Measurements from ENCODE around the gene ATP5PO.
A peak's percentile ranks its signal among the peaks of the same experiment; 100 is the strongest.

The ATP5PO gene

DNA sequence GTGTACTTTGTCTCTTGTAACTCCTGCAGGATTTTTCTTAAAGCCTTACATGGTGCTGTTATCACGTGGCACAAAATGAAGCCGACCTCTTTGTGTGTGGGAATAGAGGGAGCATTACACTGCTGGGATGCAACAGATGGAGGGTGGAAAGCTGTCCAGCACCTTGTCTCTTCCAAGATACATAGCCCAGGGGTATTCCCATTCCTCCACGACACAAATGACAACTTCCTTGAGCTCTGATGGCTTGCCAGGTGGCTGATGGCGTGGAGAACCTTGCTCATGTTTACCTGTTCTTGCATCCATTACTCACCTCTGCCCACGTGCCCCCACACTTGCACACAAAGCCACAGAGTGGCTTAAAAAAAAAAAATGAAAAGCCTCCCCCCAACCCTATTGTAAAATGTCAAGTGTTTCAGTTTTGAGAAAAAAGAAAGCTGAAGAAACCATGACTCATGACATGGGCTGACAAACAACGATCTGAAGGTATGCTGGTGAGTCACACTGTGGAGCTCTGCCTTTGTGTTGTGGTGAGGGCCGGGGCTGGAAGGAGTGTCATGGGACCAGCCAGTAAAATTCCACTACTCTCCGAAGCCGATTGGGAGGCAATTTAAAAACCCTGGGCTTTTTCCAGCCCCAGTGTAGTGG, 32.0 kb upstream of the ATP5PO start:
- DNase-seq = peak; percentile 90
- H3K79me2 ChIP-seq (ENCODE audit: low read length) = no peaks in the 10 kb centered on the region
- no peaks in the 10 kb centered on the region for H3K9me3 ChIP-seq (replicated peaks; ENCODE audit: insufficient read depth, low read length)
- no peak for TF ChIP-seq EZH2 (optimal IDR thresholded peaks at IDR 0.05; ENCODE audit: low read depth, low read length)
- TF ChIP-seq, protein P1, sequence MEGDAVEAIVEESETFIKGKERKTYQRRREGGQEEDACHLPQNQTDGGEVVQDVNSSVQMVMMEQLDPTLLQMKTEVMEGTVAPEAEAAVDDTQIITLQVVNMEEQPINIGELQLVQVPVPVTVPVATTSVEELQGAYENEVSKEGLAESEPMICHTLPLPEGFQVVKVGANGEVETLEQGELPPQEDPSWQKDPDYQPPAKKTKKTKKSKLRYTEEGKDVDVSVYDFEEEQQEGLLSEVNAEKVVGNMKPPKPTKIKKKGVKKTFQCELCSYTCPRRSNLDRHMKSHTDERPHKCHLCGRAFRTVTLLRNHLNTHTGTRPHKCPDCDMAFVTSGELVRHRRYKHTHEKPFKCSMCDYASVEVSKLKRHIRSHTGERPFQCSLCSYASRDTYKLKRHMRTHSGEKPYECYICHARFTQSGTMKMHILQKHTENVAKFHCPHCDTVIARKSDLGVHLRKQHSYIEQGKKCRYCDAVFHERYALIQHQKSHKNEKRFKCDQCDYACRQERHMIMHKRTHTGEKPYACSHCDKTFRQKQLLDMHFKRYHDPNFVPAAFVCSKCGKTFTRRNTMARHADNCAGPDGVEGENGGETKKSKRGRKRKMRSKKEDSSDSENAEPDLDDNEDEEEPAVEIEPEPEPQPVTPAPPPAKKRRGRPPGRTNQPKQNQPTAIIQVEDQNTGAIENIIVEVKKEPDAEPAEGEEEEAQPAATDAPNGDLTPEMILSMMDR (IDR thresholded peaks at IDR 0.05; ENCODE audit: low read length) = no peak
- no peak for TF ChIP-seq EZH2phosphoT487 (IDR thresholded peaks at IDR 0.05; ENCODE audit: low read length)
- H3K9me2 ChIP-seq (replicated peaks; ENCODE audit: insufficient read depth, low read length) = no peaks in the 10 kb centered on the region
- H3K4me2 ChIP-seq (ENCODE audit: low read depth, low read length) = peak overlapping the region; percentile 62
- peak overlapping the region; percentile 29 for H3K4me3 ChIP-seq (ENCODE audit: low read length)
- H3K27me3 ChIP-seq (replicated peaks; ENCODE audit: insufficient read depth, low read length) = no peaks in the 10 kb centered on the region
- peak overlapping the region; percentile 80 for H3K27ac ChIP-seq (ENCODE audit: low read length)
- peaks cover 18% of the 10 kb centered on the region for H3F3A ChIP-seq (ENCODE audit: insufficient read depth, low read length)
- peaks cover 31% of the 10 kb centered on the region for H3K4me1 ChIP-seq (ENCODE audit: low read length)
- no peaks in the 10 kb centered on the region for H3K36me3 ChIP-seq (replicated peaks; ENCODE audit: insufficient read depth, low read length)
- peak overlapping the region; percentile 43 for H3K9ac ChIP-seq (ENCODE audit: low read length)
- no peaks in the 10 kb centered on the region for H4K20me1 ChIP-seq (ENCODE audit: insufficient read depth, low read length)
- peak overlapping the region; percentile 55 for H2AFZ ChIP-seq (ENCODE audit: low read length)

DNA sequence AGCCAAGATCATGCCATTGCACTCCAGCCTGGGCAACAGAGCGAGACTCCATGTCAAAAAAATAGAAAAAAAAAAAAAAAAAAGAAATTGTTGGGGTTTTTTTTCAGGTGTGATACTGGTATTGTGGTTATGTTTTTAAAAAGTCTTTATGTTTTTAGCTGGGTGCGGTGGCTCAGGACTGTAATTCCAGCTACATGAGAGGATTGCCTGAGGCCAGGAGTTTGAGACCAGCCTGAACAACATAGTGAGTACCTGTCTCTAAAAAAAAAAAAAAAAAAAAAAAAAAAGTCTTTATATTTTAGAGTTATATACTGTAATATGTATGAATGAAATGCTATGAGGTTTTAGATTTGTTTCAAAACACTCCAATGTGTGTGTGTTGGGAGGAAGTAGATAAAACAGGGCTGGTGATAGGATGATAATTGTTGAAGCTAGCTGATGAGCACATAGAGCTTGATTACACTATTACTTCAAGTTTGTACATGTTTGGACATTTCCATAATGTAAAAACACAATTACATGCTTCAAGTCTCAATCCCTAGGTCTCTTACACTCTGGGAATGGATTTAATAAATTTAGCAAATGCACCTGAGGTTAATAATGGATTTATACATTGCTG, 30.2 kb upstream of the ATP5PO start:
- Histone ChIP-seq H2AFZ (ENCODE audit: low read length) (no peak overlapping the region), H3K79me2 (ENCODE audit: low read length) (no peaks in the 10 kb centered on the region), H3K27ac (ENCODE audit: low read length) (no peak overlapping the region), H3F3A (ENCODE audit: insufficient read depth, low read length) (peaks cover 18% of the 10 kb centered on the region), H3K4me1 (ENCODE audit: low read length) (peaks cover 31% of the 10 kb centered on the region), H4K20me1 (ENCODE audit: insufficient read depth, low read length) (no peaks in the 10 kb centered on the region), H3K36me3 (replicated peaks; ENCODE audit: insufficient read depth, low read length) (no peaks in the 10 kb centered on the region), H3K4me3 (ENCODE audit: low read length) (no peak overlapping the region), H3K27me3 (replicated peaks; ENCODE audit: insufficient read depth, low read length) (no peaks in the 10 kb centered on the region), H3K4me2 (ENCODE audit: low read depth, low read length) (no peak overlapping the region), H3K9me3 (replicated peaks; ENCODE audit: insufficient read depth, low read length) (no peaks in the 10 kb centered on the region), H3K9me2 (replicated peaks; ENCODE audit: insufficient read depth, low read length) (no peaks in the 10 kb centered on the region), H3K9ac (ENCODE audit: low read length) (no peak overlapping the region)
- no peak for DNase-seq
- TF ChIP-seq EZH2 (optimal IDR thresholded peaks at IDR 0.05; ENCODE audit: low read depth, low read length) = no peak
- TF ChIP-seq, protein P1 (IDR thresholded peaks at IDR 0.05; ENCODE audit: low read length) = no peak
- no peak for TF ChIP-seq EZH2phosphoT487 (IDR thresholded peaks at IDR 0.05; ENCODE audit: low read length)

DNA sequence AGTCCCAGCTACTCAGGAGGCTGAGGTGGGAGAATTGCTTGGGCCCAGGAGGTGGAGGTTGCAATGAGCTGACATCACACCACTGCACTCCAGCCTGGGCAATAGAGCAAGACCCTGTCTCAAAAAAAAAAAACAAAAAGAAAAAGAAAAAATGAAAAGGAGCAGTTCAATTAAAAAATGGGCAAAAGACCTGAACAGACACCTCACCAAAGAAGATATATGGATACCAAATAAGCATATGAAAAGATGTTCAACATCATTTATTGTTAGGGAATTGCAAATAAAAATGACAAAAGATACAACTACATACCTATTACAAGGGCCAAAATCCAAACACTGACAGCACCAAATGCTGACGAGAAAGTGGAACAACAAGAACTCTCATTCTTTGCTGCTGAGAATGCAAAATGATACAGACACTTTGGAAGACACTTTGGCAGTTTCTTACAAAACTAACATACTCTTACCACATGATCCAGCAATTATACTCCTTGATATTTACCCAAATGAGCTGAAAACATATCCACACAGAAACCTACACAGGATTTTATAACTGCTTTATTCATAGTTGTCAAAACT, 28.7 kb upstream of the ATP5PO start:
- Histone ChIP-seq H3K36me3 (replicated peaks; ENCODE audit: insufficient read depth, low read length) (no peaks in the 10 kb centered on the region), H3K4me3 (ENCODE audit: low read length) (no peak overlapping the region), H2AFZ (ENCODE audit: low read length) (no peak overlapping the region), H3K9me2 (replicated peaks; ENCODE audit: insufficient read depth, low read length) (no peaks in the 10 kb centered on the region), H3K9ac (ENCODE audit: low read length) (no peak overlapping the region), H3K27ac (ENCODE audit: low read length) (no peak overlapping the region), H4K20me1 (ENCODE audit: insufficient read depth, low read length) (no peaks in the 10 kb centered on the region), H3K79me2 (ENCODE audit: low read length) (no peaks in the 10 kb centered on the region), H3K4me1 (ENCODE audit: low read length) (peaks cover 23% of the 10 kb centered on the region), H3K4me2 (ENCODE audit: low read depth, low read length) (no peak overlapping the region), H3K9me3 (replicated peaks; ENCODE audit: insufficient read depth, low read length) (no peaks in the 10 kb centered on the region), H3F3A (ENCODE audit: insufficient read depth, low read length) (peaks cover 17% of the 10 kb centered on the region), H3K27me3 (replicated peaks; ENCODE audit: insufficient read depth, low read length) (no peaks in the 10 kb centered on the region)
- TF ChIP-seq EZH2phosphoT487 (IDR thresholded peaks at IDR 0.05; ENCODE audit: low read length) (no peak), EZH2 (optimal IDR thresholded peaks at IDR 0.05; ENCODE audit: low read depth, low read length) (no peak)
- TF ChIP-seq, protein P1 (IDR thresholded peaks at IDR 0.05; ENCODE audit: low read length) = no peak
- no peak for DNase-seq
